GM21390 (cell line): Measurements from ENCODE around the gene QRICH2.
"Not testable (repeated sequence)": the region's sequence is repeated elsewhere in the genome, so short reads cannot be mapped to it uniquely, and the experiment has no call there.

ENCODE experiments used
- ATAC-seq: cut with Tn5 transposase; IDR thresholded peaks from one replicate; pipeline ENCODE4 v1.9.1; 2021; ENCODE audit not compliant: unreplicated experiment

QRICH2 gene

GRCh38 chr17:76233588-76234353 is 74.3 kb downstream of the QRICH2 start:
- ATAC-seq, result no peak

- no peak for ATAC-seq
Observed at GRCh38 chr17:76232342-76232741, 75.7 kb downstream of the QRICH2 start.

- ATAC-seq, result not testable (repeated sequence)
Observed at GRCh38 chr17:76226749-76227148, 81.3 kb downstream of the QRICH2 start.

GRCh38 chr17:76225373-76226086 is 82.5 kb downstream of the QRICH2 start:
- not testable (repeated sequence) for ATAC-seq
